GM19025 (cell line): ENCODE data around the gene NOP16.
"Not testable (repeated sequence)": the region's sequence is repeated elsewhere in the genome, so short reads cannot be mapped to it uniquely, and the experiment has no call there.

ENCODE experiments used
- ATAC-seq: cut with Tn5 transposase; IDR thresholded peaks from one replicate; pipeline ENCODE4 v1.9.1; 2021; ENCODE audit warnings: mild to moderate bottlenecking, low read depth, moderate library complexity; ENCODE audit not compliant: unreplicated experiment

The NOP16 gene

DNA sequence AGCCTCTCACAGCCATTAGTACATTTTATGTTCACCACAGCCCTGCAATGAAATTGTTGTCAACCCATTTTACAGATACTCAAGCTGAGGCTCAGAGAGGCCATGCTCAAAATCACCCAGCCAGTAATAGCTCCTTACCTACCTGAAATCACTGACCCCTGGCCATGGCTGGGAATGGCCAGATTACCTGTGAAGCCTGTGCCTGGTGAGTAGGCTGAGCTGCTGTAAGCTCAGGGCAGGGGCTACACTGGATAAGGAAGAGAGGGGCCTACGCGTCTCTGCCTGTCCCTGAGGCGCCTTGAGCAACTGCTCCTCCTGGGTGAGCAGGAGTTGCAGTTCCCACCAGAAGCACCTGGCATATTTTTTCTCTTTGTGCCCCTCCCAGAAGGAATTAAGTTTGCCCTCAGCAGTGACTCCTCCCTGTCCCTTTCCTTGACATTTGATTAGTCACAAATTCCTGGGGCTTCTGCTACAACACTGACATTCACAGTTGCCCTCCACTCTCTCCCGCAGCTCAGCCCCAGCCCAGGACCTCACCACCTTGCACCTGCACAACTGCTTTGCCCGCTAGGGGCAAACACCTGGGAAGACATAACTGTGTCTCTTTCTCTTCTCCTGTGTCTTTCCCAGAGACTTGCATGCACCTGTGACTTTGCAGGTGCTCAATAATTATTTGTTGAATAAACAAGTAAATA lies 22.2 kb upstream of the NOP16 start:
- ATAC-seq: no peak

DNA sequence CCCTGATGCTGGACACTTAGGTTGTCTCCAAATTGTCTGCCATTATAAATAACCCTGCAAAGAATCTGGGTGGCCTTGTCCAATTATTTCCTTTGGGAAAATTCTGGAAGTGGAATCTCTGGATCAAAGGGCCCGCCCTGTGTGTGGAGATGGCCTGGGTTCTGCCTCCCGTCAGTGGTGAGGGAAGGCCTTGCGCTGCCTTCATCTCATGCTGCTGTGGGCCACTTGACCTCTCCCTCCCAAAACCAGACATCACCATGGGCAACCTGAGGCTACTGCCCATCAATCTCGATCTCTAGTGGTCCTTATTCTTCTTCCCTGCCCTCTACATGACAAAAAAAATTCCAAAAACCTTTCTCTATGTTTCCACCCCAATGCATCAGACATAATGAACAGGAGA lies 21.4 kb upstream of the NOP16 start:
- no peak for ATAC-seq

DNA sequence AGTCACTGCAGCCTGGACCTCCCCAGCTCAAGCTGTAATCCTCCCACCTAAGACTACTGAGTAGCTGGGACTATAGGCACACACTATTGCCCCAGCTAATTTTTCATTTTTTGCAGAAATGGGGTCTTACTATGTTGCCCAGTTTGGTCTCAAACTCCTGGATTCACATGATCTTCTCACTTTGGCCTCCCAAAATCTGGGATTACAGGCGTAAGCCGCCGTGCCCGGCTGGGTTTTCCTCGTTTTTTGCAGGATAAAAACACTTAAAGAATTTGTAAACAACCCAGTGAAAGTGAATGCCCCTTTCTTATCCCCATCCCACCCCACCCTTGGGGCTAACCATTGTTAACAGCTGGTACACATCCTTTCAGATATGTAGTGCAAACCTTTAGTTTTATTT lies 20.2 kb upstream of the NOP16 start:
- no peak for ATAC-seq

- ATAC-seq: not testable (repeated sequence)
Measured at GRCh38 chr5:176408252-176408573, 19.8 kb upstream of the NOP16 start.

- no peak for ATAC-seq
Measured at GRCh38 chr5:176407456-176408251, 19.3 kb upstream of the NOP16 start.

DNA sequence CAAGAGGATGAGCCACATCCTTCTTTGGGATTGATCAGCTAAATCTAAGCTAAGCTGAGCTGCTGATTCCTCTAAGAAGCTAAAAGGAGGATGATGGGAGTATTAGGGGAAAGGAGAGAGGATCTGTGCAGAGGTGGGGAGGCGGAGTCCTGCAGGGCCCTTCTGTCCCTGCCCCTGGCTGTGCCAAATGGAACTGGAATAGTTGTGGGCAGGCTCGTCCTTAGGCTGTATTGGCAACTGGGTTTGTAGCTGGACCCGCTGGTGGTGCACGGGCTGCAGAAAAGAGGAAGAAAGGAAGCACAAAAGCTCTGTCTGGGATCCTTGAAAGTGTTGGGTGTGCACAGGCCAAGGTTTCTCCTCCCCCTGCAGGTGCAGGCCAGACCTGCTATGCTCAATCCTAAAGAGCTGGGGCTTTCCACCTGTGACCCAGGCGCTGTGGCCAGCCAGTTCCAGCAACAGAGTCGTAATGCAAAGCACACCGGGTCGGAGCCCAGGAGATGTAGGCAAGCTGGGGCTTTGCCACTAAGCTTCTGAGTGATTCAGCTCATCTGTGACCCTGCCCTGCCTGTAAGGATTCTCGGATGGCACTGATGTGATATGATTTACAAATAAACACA lies 18.1 kb upstream of the NOP16 start:
- ATAC-seq: no peak

DNA sequence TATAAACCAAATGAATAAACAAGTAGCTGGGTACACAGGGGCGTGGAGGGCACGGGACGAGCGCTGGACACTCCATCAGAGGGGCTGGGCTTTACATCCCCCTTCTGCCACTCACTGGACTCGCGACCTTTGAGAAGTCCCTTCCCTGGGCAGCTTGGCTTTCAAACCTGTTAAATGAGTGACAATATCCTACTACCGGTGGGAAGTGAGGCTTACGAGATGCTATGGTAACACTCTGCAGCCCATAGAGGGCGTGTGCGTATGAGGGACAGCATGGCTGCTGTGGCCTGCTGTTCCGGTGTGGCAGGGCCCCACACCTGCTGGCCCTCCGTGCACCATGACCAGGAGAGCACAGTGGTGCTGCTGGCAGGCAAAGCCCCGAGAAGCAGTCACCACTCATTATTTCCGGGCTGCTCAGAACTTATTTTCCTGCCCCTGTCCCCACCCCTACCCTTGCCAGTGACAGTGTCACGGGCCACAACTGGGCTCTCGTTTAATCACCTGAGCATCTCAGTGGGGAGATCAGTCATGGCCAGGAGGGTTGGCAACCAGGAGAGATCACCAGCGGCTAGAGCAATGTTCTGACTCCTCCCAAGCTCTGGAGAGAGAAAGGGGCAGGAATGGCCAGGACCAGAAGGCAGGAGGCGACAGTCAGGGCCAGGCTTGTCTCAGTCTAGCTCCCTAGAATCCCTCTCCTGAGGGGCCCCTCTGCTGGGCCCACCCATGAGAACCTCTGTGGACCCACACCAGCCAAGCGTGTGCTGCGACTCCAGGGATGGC lies 17.4 kb upstream of the NOP16 start:
- no peak for ATAC-seq

- ATAC-seq: no peak
Measured at GRCh38 chr5:176401281-176402205, 13.1 kb upstream of the NOP16 start.

DNA sequence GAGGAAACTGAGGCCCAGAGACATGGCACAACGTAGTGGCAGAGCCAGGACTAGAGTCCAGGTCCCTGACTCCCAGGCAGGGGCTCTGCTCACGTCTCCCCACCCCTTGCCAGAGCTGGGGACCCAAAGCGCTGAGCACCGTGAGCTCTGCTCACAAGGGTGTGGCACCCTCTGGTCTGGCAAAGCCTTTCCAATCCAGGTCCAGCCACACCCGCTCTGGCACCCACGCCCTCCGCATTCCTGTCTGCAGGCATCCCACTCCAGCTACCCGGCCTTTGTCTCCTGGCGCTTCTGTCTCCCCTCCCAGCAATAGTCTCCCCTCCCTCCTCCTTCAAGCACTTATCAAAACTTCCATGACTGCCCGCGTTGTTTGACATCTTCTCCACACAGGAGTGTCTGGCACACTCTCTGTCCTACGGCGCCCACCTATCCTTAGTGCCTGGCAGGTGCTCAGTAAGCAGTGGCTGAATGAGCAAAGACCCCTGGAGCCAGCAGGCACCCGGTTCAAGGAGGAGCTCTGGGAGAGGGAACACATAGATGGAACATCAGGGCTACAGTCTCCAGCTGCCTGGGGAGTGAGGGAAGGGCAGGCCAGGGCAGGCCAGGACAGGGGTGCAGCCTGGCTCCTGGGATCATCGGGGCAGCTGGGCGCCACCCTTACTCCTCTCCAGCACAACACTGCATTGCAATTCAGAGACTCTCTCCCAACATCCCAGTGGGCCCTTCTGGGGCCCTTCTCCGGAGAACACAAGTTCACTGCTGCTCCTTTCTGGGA lies 12.2 kb upstream of the NOP16 start:
- no peak for ATAC-seq

- no peak for ATAC-seq
Measured at GRCh38 chr5:176397736-176398420, 9.5 kb upstream of the NOP16 start.

DNA sequence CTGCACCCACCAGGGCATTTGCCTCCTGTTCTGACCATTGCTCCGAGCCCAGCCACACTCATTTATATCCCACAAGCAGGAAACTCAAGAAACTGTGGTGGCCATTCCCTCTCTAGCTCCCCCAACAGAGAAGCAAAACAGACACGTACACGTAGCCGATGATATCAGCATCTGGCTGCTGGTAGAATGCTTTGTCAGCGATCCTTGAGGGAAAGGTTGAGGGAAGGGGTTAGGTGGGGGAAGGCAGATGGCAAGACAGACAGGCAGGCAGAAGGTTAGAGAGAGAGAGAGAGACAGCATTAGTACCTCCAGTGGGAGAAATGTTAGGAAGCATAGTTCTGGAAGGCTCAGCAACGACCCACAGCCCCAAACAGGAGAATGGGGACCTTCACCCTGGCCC lies 7.9 kb upstream of the NOP16 start:
- ATAC-seq: no peak

GRCh38 chr5:176394881-176395675 lies 6.7 kb upstream of the NOP16 start:
- no peak for ATAC-seq

DNA sequence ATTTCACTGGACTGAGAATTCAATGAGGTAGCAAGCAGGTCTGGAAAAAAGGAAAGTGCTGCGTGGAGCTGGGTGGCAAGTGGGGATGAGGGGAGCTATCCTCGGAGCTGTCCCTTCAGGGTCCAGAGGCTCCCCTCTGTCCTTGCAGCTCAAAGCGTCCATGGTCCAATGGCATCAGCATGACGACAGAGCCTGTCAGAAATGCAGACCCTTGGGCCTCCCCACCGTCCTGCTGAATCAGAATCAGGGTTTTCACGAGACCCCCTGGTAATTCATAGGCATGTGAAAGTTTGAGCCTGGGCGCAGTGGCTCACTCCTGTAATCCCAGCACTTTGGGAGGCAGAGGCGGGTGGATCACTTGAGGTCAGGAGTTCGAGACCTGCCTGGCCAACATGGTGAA lies 5.7 kb upstream of the NOP16 start:
- ATAC-seq: no peak

GRCh38 chr5:176392526-176392925 lies 4.1 kb upstream of the NOP16 start:
- ATAC-seq: no peak

- no peak for ATAC-seq
Measured at GRCh38 chr5:176391999-176392398, 3.6 kb upstream of the NOP16 start.

DNA sequence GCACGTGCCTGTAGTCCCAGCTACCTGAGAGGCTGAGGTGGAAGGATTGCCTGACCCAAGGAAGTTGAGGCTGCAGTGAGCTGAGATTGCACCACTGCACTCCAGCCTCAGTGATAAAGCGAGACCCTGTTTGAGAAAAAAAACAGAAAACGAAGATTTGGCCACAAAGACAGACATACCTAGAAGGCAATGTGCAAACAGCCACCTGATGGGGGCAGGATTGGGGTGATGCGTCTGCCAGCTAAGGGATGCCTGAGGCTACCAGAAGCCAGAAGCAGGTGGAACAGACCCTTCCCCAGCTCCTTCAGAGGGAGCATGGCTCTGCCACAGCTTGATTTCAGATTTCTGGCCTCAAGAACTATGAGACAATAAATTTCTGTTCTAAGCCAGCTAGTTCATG lies 3.1 kb upstream of the NOP16 start:
- no peak for ATAC-seq

- peak; percentile 26 for ATAC-seq
Measured at GRCh38 chr5:176389135-176390123, 1.0 kb upstream of the NOP16 start.
